ENCODE results near the gene NKX2-3.

Gene NKX2-3

GRCh38 chr10:99555825-99556523, 23.2 kb downstream of the NKX2-3 start:
- TF ChIP-seq CTCF (conservative IDR thresholded peaks at IDR 0.05; ENCODE audit: control insufficient read depth, insufficient read depth, low read depth, low read length) = no peak
- DNase-seq (ENCODE audit: low read depth) = peak; percentile 19
- no peak overlapping the region for H3K4me3 ChIP-seq (ENCODE audit: control insufficient read depth, low read depth, low read length)

GRCh38 chr10:99557044-99557443, 24.3 kb downstream of the NKX2-3 start:
- no peak for DNase-seq (ENCODE audit: low read depth)
- no peak overlapping the region for H3K4me3 ChIP-seq (ENCODE audit: control insufficient read depth, low read depth, low read length)
- no peak for TF ChIP-seq CTCF (conservative IDR thresholded peaks at IDR 0.05; ENCODE audit: control insufficient read depth, insufficient read depth, low read depth, low read length)

GRCh38 chr10:99558708-99559107, 26.0 kb downstream of the NKX2-3 start:
- DNase-seq (ENCODE audit: low read depth) = no peak
- H3K4me3 ChIP-seq (ENCODE audit: control insufficient read depth, low read depth, low read length) = no peak overlapping the region
- no peak for TF ChIP-seq CTCF (conservative IDR thresholded peaks at IDR 0.05; ENCODE audit: control insufficient read depth, insufficient read depth, low read depth, low read length)

- H3K4me3 ChIP-seq (ENCODE audit: control insufficient read depth, low read depth, low read length) = no peak overlapping the region
- TF ChIP-seq CTCF (conservative IDR thresholded peaks at IDR 0.05; ENCODE audit: control insufficient read depth, insufficient read depth, low read depth, low read length) = peak; percentile 68
- DNase-seq (ENCODE audit: low read depth) = peak; percentile 64
Measured at GRCh38 chr10:99560277-99561126, 27.8 kb downstream of the NKX2-3 start.

- no peak overlapping the region for H3K4me3 ChIP-seq (ENCODE audit: control insufficient read depth, low read depth, low read length)
- TF ChIP-seq CTCF (conservative IDR thresholded peaks at IDR 0.05; ENCODE audit: control insufficient read depth, insufficient read depth, low read depth, low read length) = no peak
- DNase-seq (ENCODE audit: low read depth) = no peak
Measured at GRCh38 chr10:99562631-99563030, 29.9 kb downstream of the NKX2-3 start.

- no peak overlapping the region for H3K4me3 ChIP-seq (ENCODE audit: control insufficient read depth, low read depth, low read length)
- DNase-seq (ENCODE audit: low read depth) = no peak
- no peak for TF ChIP-seq CTCF (conservative IDR thresholded peaks at IDR 0.05; ENCODE audit: control insufficient read depth, insufficient read depth, low read depth, low read length)
Measured at GRCh38 chr10:99564361-99564760, 31.6 kb downstream of the NKX2-3 start.

Data from fibroblast of mammary gland (primary cell).